UCSD-AML1 (cell line): Measurements from ENCODE around the gene SPDYE1.
"Not testable (repeated sequence)": the region's sequence is repeated elsewhere in the genome, so short reads cannot be mapped to it uniquely, and the experiment has no call there.

Source experiments
- DNase-seq: peaks from one replicate; lab custom pipeline; 2025; ENCODE audit not compliant: unreplicated experiment; lab: John Stamatoyannopoulos, UW

Gene SPDYE1

DNA sequence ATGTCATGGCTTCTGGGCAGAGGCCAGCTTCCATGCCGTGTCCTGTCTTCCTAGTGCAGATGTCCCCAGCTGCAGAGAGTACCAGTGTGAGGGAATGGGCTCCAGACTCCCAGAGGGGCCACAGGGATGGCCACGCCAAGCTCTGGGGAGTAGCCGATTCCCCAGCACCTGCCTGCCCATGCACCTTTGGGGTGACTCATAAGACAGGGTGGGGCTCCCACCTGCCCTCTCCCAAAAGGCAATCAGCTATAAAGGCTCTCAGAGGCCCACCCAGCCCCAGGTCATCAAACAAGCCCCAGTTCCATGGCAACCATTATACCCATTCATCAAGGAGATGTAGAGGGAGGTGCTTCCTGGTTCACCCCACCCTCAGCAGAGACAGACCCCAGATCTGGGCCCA, at the start of gene SPDYE1:
SPDYE1 (plus strand) TSS at position 366 of the 400 bp plus-strand sequence. CDS start 2,053 bp downstream, outside the sequence.
- DNase-seq, result not testable (repeated sequence)

DNA sequence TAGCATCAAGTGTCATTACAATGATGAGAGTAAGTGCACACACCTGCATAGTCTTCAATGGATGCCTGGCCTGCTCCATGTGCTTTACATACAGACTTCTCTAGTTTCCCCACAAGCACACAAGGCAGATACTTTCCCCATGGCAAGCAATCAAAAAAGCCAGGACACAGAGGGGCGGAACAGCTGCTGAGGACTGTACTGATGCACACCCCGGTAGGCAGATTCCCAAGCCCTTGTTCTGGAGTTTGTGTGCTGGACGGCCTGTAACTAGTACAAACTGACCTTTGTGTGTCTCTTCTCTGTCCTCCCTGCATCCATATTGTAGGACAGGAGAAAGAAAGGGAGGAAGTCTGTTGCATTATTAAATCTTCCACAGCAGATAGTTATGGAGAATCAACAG, 45.7 kb upstream of the SPDYE1 start:
- DNase-seq, result no peak

- no peak for DNase-seq
These were observed 44.6 kb upstream of the SPDYE1 start for GRCh38 chr7:43953071-43953470.

GRCh38 chr7:43954524-43955228, 43.0 kb upstream of the SPDYE1 start:
- peak; percentile 8 for DNase-seq

DNA sequence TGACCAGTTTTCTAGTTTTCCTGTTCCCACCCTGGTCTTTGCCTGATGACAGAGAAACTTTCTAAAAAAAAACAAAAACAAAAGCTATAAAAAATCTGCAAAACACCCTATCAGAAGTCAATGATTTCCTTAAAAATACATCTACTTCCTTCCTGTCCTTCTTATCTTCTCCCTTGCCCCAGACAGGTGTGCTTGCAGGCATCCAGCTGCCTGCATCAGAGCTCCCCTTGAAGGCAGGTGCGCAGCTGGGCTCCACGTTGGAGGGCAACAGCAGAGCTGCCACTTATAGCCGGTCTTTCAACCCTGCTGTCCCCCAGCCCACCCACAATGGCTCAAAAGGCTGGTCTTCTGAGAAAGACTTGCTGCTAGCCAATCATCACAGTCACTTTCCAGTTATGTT, 41.7 kb upstream of the SPDYE1 start:
- DNase-seq, result no peak

DNA sequence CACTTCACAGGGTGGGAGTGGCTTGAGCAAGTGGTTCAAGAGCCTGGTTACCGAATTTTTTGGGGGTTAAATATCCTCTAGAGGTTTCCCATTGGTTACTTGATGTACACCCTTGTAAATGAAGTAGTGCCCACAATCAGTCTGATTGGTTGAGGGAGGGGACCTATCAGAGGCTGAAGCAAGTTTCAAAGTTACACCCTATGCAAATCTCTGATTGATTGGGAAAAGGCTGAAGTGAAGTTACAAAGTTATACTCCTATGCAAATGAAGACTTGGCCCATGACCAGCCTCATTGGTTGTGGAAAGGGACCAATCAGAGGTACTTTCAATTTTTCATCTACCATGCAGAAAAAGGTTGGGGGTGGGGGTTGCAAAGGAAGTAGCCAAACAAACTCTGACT, 36.8 kb upstream of the SPDYE1 start:
- no peak for DNase-seq

DNA sequence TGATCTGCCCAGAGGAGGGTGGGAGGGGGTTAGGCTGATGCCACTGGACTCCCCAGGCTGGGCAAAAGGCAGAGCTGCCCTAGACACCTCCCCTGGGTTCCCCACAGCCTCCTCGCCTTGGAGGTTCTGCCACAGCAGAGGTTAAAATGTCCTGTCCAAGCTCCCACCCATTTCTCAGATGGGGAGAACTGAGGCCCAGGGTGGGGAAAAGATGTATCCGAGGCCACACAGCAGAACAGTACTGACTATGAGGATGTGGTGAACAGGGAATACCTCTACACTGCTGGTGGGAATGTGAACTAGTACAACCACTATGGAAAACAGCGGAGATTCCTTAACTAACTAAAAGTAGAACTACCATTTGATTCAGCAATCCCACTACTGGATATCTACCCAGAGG, 31.3 kb upstream of the SPDYE1 start:
- not testable (repeated sequence) for DNase-seq

GRCh38 chr7:43968172-43969040, 29.3 kb upstream of the SPDYE1 start:
- not testable (repeated sequence) for DNase-seq

DNA sequence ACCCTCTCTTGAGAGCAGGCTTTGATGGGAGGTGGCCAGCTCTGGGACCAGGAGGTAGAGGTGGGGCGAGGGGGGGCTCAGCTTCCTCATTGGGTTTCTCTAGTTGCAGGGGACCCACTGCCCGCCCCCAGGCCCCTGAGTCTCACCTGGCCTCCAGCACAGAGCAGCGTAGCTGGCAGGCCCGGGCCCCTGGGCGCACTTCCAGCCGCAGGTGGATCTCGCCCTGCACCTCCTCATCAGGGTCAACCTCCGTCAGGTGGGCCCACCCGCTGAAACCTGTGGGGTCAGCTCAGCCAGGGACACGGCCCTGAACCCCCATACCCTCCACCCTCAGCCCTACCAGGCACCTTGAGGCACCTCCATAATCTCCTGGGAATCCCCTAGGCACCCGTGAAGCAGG, 28.1 kb upstream of the SPDYE1 start:
- DNase-seq, result not testable (repeated sequence)

DNA sequence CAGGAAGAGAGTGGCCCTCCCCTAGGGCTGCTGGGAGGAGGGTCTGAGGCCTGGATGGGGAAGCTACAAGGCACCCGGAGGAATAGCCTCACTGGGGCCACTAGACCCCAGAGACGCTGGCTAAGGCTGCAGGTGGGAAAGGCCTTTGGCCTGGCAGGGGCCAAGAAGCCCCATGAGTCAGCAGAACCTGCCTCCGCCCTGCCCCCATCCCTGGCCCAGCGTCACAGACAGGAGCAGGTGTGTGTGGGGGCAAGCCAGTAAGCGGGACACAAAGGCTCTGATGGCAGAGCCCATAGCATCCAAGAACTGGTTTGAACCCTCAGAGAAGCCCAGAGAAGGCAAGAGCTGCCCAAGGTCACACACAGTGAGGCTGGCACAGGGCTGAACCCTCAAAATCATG, 27.0 kb upstream of the SPDYE1 start:
- DNase-seq, result not testable (repeated sequence)

DNA sequence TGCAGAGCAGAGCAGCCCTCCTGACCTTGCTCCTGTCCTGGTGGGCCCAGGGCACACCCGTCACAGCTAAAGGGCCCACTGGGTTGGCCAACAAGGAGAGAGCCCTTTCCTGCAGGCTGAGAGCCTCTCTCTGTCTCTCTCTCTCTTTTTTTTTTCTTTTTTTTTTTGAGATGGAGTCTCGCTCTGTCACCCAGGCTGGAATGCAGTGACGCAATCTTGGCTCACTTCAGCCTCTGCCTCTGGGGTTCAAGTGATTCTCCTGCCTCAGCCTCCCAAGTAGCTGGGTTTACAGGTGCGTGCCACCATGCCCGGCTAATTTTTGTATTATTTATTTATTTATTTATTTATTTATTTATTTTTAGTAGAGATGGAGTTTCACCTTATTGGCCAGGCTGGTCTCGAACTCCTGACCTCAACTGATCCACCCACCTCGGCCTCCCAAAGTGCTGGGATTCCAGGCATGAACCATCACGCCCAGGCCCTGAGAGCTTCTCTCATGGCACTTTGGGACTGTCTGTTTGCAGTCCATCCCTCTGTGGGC, 23.6 kb upstream of the SPDYE1 start:
- DNase-seq, result not testable (repeated sequence)

- DNase-seq, result not testable (repeated sequence)
These were observed 22.8 kb upstream of the SPDYE1 start for GRCh38 chr7:43974725-43975482.

- no peak for DNase-seq
These were observed 20.2 kb upstream of the SPDYE1 start for GRCh38 chr7:43977525-43977924.

DNA sequence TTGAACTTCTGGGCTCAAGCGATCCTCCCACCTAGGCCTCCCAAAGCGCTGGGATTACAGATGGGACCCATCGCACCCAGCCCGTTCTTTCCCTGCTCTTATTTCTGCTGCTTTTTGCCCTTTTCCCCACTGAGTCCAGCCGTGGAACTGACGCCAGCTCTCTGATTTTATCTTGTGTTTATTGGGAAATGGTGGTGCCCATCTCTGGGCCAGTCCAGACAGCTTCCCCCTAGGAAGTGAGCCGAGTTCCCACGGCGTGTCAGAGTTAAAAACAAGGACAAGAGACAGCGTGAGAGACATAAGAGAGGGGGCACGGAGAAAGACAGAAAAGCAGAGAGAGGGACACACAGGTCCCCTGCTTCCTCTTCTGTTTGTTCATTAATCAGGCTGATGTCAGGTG, 19.6 kb upstream of the SPDYE1 start:
- not testable (repeated sequence) for DNase-seq

DNA sequence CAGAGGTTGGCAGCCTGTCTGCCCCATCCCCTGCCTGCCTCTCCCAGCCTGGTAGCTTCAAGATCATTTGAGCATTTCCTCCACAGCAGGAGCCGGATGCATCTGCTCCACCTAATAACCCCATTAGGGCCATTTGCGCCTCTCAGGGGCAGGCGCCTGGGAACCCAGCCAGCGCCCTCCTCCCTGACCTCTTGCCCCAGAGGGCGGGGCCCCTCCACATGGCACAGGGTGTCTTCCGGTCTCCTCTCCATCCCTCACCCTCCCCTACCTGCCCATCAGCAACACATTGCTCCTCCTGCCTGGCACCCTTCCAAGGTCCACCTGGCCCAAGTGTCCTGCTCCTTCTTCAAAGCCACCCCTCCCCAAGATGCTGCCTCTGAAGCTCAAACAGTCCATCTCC, 14.8 kb upstream of the SPDYE1 start:
- not testable (repeated sequence) for DNase-seq

DNA sequence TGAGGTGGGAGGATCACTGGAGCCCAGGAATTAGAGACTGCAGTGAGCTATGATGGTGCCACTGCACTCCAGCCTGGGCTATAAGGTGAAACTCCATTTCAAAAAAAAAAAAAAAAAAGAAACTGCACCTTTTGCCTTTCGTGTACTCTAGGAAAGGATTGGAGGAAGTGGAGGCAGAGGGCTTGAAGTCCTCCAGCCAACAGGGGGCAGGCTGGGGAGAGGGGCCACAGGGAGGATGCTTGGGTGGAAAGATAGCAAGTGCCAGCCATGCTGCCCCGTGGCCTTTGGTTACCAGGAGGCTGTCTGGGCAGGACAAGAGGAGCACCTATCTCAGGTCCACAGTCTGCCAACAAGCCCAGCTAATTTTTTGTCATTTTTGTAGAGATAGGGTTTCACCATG, 14.0 kb upstream of the SPDYE1 start:
- DNase-seq, result not testable (repeated sequence)

- peak; percentile 56 for DNase-seq
These were observed 11.5 kb upstream of the SPDYE1 start for GRCh38 chr7:43985904-43986864.

- DNase-seq, result not testable (repeated sequence)
These were observed 10.2 kb upstream of the SPDYE1 start for GRCh38 chr7:43987476-43987875.

- DNase-seq, result not testable (repeated sequence)
These were observed 7.6 kb upstream of the SPDYE1 start for GRCh38 chr7:43990011-43990585.

DNA sequence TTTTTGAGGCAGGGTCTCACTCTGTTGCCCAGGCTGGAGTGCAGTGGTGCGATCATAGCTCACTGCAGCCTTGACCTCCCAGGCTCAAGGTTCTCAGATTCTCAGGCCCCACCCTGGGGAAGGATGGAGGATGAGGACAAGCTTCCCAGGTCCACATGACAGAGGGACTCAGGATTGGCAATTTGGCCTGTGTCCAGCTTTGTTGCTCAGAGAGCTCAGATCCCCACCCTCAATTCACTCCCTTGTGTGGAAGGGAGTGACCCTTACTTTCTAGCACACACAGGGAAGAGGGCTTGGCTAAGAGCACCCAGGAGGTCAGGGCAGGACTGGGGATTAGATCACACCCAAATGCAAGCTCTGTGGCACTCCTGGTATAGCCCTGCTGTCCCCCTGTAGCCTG, 6.9 kb upstream of the SPDYE1 start:
- not testable (repeated sequence) for DNase-seq
